ENCODE data around the gene SCNM1. TPM values are rescaled to one million over a fixed set of nuclear protein-coding genes. Genes with fewer than 3 reads are reported as not detected.
"Not testable (repeated sequence)": the region's sequence is repeated elsewhere in the genome, so short reads cannot be mapped to it uniquely, and the experiment has no call there.

Gene SCNM1
- total RNA-seq, 2 experiments from 2014 or later = 64.3 to 90.8 TPM

DNA sequence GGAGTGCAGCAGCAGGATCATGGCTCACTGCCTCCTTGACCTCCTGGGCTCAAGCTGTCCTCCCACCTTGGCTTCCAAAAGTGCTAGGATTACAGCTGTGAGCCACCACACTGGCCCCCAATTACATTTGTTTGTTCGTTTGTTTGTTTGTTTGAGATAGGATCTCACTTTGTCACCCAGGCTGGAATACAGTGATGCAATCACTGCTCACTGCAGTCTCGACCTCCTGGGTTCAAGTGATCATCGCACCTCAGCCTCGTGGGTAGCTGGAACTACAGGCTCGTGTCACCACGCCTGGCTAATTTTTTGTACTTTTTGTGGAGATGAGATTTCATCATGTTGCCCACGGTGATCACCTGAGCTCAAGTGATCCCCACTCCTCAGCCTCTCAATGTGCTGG, 26.1 kb downstream of the SCNM1 start:
- CTCF ChIA-PET = interaction anchor here (0.8 to 2.3 kb wide), 2 partner anchors 37 to 60 kb away, joined by 3 to 9 read pairs; no protein-coding TSS in a partner anchor
- intact Hi-C loops (cut with DNase I, micrococcal nuclease) = no loop called here

DNA sequence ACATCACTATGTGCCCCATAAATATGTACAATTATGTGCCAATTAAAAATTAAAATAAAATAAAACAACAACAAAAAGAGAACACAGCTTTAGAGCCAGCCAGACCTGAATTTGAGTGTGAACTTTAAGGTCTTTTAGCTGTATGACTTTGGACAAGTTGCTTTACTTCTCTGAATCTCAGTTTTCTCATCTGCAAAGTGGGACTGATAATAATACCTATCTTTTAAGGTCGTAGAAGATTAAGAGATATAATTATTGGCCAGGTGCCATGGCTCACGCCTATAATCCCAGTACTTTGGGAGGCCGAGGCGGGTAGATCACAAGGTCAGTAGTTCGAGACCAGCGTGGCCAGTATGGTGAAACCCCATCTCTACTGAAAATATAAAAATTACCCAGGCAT, 27.4 kb downstream of the SCNM1 start:
- Mint-ChIP-seq H3K27ac (no peak overlapping the region), H3K9me3 (ENCODE audit: low read depth) (no peaks in the 10 kb centered on the region), H3K4me3 (no peak overlapping the region), H3K27me3 (no peaks in the 10 kb centered on the region), H3K4me1 (peaks cover 32% of the 10 kb centered on the region), H3K36me3 (ENCODE audit: low read depth) (peaks cover under 1% of the 10 kb centered on the region)
- ChIA-PET CTCF (interaction anchor here (0.7 to 2.3 kb wide), 3 partner anchors 16 to 58 kb away, joined by 3 to 9 read pairs (median 3); no protein-coding TSS in a partner anchor), POLR2A (no interaction called here)
- ATAC-seq = no peak
- intact Hi-C loops (cut with DNase I, micrococcal nuclease) = no loop called here
- DNase-seq = no peak

More for the DNA sequence above, 26.1 kb downstream of the SCNM1 start:
- no peaks in the 10 kb centered on the region for H3K36me3 Mint-ChIP-seq (ENCODE audit: low read depth)
- ATAC-seq (no peak), DNase-seq (no peak)
- no peak overlapping the region for H3K4me3 Mint-ChIP-seq
- POLR2A ChIA-PET = no interaction called here
- H3K4me1 Mint-ChIP-seq = peaks cover 28% of the 10 kb centered on the region
- H3K27me3 Mint-ChIP-seq = no peaks in the 10 kb centered on the region
- no peaks in the 10 kb centered on the region for H3K9me3 Mint-ChIP-seq (ENCODE audit: low read depth)
- H3K27ac Mint-ChIP-seq = no peak overlapping the region

DNA sequence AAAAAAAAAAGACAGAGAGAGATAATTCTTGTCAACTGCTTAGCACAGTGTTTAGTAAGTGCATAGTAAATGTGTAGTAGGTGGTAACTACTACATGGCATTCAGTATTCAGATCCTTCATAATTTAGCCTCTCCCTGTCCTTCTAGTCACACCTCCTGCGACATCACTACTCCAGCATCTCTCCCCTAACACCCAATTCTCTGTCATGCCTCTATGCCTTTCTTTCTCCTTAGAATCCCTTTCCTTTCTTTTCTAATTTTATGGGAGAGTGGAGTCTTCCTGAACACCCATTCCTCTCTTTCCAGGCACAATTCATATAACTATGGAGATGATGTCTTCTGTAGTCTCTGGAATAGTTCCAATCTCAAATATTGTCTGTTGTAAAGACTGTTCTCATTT, 27.9 kb downstream of the SCNM1 start:
- POLR2A ChIA-PET = no interaction called here
- DNase-seq (no peak), ATAC-seq (no peak)
- CTCF ChIA-PET = interaction anchor here (0.7 to 0.9 kb wide), 2 partner anchors 18 to 57 kb away, joined by 3 to 4 read pairs; no protein-coding TSS in a partner anchor
- intact Hi-C loops (cut with DNase I, micrococcal nuclease) = no loop called here
- no peaks in the 10 kb centered on the region for H3K9me3 Mint-ChIP-seq (ENCODE audit: low read depth)
- H3K4me3 Mint-ChIP-seq = no peak overlapping the region
- peaks cover 4% of the 10 kb centered on the region for H3K36me3 Mint-ChIP-seq (ENCODE audit: low read depth)
- H3K27ac Mint-ChIP-seq = no peak overlapping the region
- H3K27me3 Mint-ChIP-seq = no peaks in the 10 kb centered on the region
- H3K4me1 Mint-ChIP-seq = peaks cover 28% of the 10 kb centered on the region

DNA sequence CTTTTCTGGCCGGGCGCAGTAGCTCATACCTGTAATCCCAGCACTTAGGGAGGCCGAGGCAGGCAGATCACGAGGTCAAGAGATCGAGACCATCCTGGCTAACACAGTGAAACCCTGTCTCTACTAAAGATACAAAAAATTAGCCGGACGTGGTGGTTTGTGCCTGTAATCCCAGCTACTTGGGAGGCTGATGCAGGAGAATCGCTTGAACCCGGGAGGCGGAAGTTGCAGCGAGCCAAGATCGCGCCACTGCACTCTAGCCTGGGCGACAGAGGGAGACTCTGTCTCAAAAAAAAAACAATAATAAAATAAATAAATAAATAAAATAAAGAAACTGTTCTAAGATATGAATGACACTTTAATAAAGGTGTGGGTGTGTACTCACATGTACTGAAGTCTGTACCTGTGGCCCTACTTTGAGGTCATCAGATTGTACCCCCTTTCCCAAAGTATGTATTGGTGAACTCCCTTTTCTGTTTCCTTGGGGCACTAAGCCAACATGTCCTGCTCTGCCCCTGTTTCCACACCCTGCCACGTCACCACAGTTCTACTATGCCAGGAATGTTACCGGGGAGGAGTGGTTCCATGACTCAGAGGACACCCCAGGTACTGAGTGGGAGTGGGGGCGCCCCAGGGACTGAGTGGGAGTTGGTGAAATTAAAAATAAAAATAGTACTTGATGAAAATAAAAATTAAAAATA, 29.1 kb downstream of the SCNM1 start:
- H3K4me3 Mint-ChIP-seq; H3K9me3 Mint-ChIP-seq (ENCODE audit: low read depth); ATAC-seq; H3K27ac Mint-ChIP-seq; POLR2A ChIA-PET; H3K27me3 Mint-ChIP-seq: not testable (repeated sequence)
- CTCF ChIA-PET = interaction anchor here (0.7 to 1.1 kb wide), 4 partner anchors 17 to 60 kb away, joined by 3 to 4 read pairs (median 3); partner anchors contain the start of gene PSMD4
- DNase-seq = peak; percentile 23
- intact Hi-C loops (cut with DNase I, micrococcal nuclease) = loop anchor here in 1 of 2 experiments (5.0 kb wide), 3 partner anchors 38 to 207 kb away; partner anchors contain the start of genes PI4KB and TNFAIP8L2
- peaks cover 16% of the 10 kb centered on the region for H3K36me3 Mint-ChIP-seq (ENCODE audit: low read depth)
- H3K4me1 Mint-ChIP-seq = peaks cover 30% of the 10 kb centered on the region

GRCh38 chr1:151196292-151196800, 30.4 kb downstream of the SCNM1 start:
- Mint-ChIP-seq H3K27ac (no peak overlapping the region), H3K27me3 (no peaks in the 10 kb centered on the region), H3K36me3 (ENCODE audit: low read depth) (peaks cover 21% of the 10 kb centered on the region), H3K4me1 (peaks cover 30% of the 10 kb centered on the region), H3K4me3 (peak overlapping the region; percentile 38), H3K9me3 (ENCODE audit: low read depth) (no peaks in the 10 kb centered on the region)
- intact Hi-C loops (cut with DNase I, micrococcal nuclease) = loop anchor here (1.0 to 5.0 kb wide), 7 partner anchors 30 to 206 kb away; partner anchors contain the start of genes PI4KB (in 2 of the 2), SCNM1 (in 1 of the 2) and TNFAIP8L2 (in 1 of the 2)
- DNase-seq = peak; percentile 76
- ChIA-PET POLR2A (no interaction called here), CTCF (interaction anchor here (0.7 to 1.1 kb wide), 3 partner anchors 16 to 58 kb away, joined by 3 read pairs; partner anchors contain the start of gene PSMD4)
- peak; percentile 36 for ATAC-seq

DNA sequence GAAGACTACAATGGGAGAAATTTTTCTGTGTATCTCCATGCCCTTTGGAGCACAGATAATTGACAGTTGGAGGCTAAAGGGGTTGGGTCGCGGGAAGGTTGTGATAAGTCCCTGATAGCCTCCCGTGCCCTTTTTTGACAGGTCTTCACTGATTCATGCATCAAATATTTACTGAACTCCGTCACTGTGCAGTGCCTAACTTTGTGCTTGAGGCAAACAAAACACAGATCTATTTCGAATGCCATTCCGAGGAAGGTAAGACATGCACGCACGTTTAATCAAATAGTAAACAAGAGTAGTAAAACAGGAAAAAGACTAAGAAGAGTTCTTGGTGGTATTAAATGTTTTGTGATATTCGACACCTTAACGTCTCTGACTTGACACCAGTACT, 31.9 kb downstream of the SCNM1 start:
- POLR2A ChIA-PET = no interaction called here
- intact Hi-C loops (cut with DNase I, micrococcal nuclease) = loop anchor here (1.0 to 5.0 kb wide), 13 partner anchors 8 to 272 kb away; partner anchors contain the start of genes PSMD4 (in 2 of the 2), RFX5 (in 2 of the 2), SCNM1 (in 2 of the 2) and VPS72 (in 2 of the 2)
- CTCF ChIA-PET = interaction anchor here (1.1 kb wide), 1 partner anchor 29 kb away, joined by 3 read pairs; no protein-coding TSS in a partner anchor
- Mint-ChIP-seq H3K27me3 (no peaks in the 10 kb centered on the region), H3K36me3 (ENCODE audit: low read depth) (peaks cover 30% of the 10 kb centered on the region), H3K27ac (peak overlapping the region; percentile 100), H3K4me1 (peaks cover 38% of the 10 kb centered on the region), H3K4me3 (peak overlapping the region; percentile 98), H3K9me3 (ENCODE audit: low read depth) (no peaks in the 10 kb centered on the region)
- ATAC-seq (no peak), DNase-seq (no peak)

DNA sequence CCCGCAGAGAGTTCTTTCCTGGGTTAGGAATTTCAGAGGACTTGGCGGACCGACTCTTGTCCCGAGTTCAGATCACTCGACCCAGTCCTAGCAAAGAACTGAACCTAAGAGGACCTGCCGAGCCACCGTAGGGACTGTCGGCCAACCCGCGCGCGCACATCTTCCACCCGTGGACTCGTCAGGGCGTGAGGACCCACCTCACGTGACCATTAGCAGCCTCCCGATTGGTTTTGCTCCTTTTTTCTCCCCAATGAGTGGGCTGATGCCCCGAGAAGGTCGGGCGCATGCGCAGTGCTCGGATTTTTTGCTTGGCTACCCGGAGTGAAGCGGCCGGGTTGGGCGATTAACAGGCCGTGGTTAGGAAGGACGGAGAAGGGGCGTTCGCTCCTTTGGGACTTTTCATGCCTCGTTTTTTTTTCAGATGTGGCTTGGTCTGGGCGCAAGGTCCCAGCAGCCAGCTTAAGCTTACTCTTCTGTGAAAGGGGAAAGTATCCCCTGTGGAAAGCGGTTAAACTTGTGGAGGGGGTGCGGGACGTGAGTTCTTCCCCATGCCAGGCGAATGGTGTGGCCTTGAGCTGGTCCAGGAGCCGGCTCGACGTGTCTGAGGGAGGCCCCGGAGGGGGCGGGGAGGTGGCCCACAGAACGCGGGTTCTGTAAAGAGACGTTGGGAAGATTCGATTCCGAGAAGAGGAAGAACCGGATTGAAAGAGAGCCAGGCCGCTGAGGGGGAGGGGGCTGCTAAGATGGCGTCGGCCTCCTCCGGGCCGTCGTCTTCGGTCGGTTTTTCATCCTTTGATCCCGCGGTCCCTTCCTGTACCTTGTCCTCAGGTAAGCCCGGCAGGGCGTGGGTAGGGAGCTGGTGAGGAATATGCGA, 32.5 kb downstream of the SCNM1 start, which contains the start of gene PIP5K1A:
TSS of gene PIP5K1A (plus strand) at position 299 of the 874 bp plus-strand sequence. CDS start at position 744, 445 bp downstream.
- peaks cover 38% of the 10 kb centered on the region for H3K4me1 Mint-ChIP-seq
- CTCF ChIA-PET = interaction anchor here (0.6 to 1.3 kb wide), 3 partner anchors 37 to 629 kb away, joined by 3 to 5 read pairs (median 3); partner anchors contain the start of gene TNFAIP8L2
- H3K9me3 Mint-ChIP-seq (ENCODE audit: low read depth) = no peaks in the 10 kb centered on the region
- intact Hi-C loops (cut with DNase I, micrococcal nuclease) = loop anchor here (1.0 to 5.0 kb wide), 12 partner anchors 8 to 272 kb away; partner anchors contain the start of genes PSMD4 (in 2 of the 2), RFX5 (in 2 of the 2), VPS72 (in 2 of the 2) and GABPB2 (in 1 of the 2)
- DNase-seq (peak; percentile 100), ATAC-seq (peak; percentile 90)
- H3K4me3 Mint-ChIP-seq = peak within 1 kb of the TSS; percentile 98
- H3K36me3 Mint-ChIP-seq (ENCODE audit: low read depth) = peaks cover 30% of the 10 kb centered on the region
- POLR2A ChIA-PET = interaction anchor here (0.7 to 1.3 kb wide), 2 partner anchors 9 to 147 kb away, joined by 4 to 7 read pairs; partner anchors contain the start of gene VPS72
- H3K27ac Mint-ChIP-seq = peak within 1 kb of the TSS; percentile 100
- no peaks in the 10 kb centered on the region for H3K27me3 Mint-ChIP-seq

DNA sequence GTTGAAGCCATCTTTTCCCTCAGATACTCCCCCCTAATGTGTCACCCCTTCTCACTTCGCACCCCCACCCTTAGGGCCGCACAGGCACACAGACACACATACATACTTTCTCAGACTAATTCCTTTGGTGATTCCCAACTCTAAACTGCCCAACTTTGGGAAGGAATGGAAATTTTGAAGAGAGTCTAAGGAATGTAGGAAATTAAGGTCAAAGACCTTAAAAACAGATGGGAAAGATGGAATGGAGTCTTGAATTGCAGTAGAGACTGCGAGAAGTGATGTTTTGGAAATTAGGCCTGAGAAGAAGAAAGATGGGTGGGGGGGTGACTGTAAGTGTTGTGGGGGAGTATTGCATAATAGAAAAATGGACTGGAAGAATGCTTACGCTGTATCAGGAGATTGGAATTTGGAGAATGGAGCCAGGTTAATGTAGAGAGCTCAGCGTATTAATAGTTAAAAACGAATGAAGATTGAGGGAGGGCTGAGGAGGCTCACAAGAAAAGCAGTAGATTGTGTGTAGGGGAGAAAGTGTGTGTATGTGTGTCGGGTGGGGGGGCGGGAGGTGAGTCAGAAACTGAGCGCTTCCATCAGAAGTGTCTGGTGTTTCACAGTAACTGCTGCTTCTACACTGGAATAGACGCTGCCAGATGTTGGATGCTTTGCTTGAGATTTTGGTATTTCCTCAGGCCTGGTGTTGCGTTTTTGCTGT, 34.1 kb downstream of the SCNM1 start:
- H3K4me1 Mint-ChIP-seq = peaks cover 41% of the 10 kb centered on the region
- H3K27me3 Mint-ChIP-seq = no peaks in the 10 kb centered on the region
- POLR2A ChIA-PET = interaction anchor here (1.0 to 1.3 kb wide), 3 partner anchors 10 to 52 kb away, joined by 3 to 7 read pairs (median 3); partner anchors contain the start of gene VPS72
- DNase-seq (peak; percentile 51), ATAC-seq (peak; percentile 28)
- CTCF ChIA-PET = interaction anchor here (0.7 to 2.3 kb wide), 6 partner anchors 43 to 433 kb away, joined by 3 to 10 read pairs (median 3); partner anchors contain the start of gene TNFAIP8L2
- H3K9me3 Mint-ChIP-seq (ENCODE audit: low read depth) = no peaks in the 10 kb centered on the region
- H3K36me3 Mint-ChIP-seq (ENCODE audit: low read depth) = peaks cover 34% of the 10 kb centered on the region
- intact Hi-C loops (cut with DNase I, micrococcal nuclease) = loop anchor here (2.0 to 5.0 kb wide), 6 partner anchors 43 to 202 kb away; partner anchors contain the start of genes RFX5 (in 2 of the 2), GABPB2 (in 1 of the 2), PI4KB (in 1 of the 2) and PRUNE1 (in 1 of the 2)
- peak overlapping the region; percentile 100 for H3K27ac Mint-ChIP-seq
- peak overlapping the region; percentile 98 for H3K4me3 Mint-ChIP-seq

DNA sequence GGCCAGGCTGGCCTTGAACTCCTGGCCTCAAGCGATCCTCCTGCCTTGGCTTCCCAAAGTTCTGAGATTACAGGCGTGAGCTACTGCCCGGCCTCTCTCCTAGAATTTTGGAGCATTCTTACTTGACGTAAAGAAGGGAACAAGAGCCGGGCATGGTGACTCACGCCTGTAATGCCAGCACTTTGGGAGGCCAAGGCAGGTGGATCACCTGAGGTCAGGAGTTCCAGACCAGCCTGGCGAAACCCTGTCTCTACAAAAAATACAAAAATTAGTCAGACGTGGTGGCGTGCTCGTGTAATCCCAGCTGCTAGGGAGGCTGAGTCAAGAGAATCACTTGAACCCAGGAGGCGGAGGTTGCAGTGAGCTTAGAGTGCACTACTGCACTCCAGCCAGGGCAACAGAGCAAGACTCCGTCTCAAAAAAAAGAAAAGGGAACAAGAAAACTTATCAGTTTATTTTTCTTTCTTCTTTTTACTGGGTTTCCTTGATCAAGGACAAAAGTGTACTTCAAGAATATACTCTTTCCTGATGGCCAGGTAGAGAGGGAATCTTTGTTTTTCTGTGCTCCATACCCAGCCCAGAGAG, 39.5 kb downstream of the SCNM1 start:
- intact Hi-C loops (cut with DNase I, micrococcal nuclease); ATAC-seq; H3K9me3 Mint-ChIP-seq (ENCODE audit: low read depth); POLR2A ChIA-PET; H3K27ac Mint-ChIP-seq; H3K27me3 Mint-ChIP-seq; H3K4me3 Mint-ChIP-seq; DNase-seq: not testable (repeated sequence)
- Mint-ChIP-seq H3K36me3 (ENCODE audit: low read depth) (peaks cover 36% of the 10 kb centered on the region), H3K4me1 (peaks cover 27% of the 10 kb centered on the region)
- CTCF ChIA-PET = interaction anchor here (0.6 to 1.0 kb wide), 4 partner anchors 14 to 814 kb away, joined by 3 read pairs; partner anchors contain the start of gene VPS72

GRCh38 chr1:151210830-151211229, 44.9 kb downstream of the SCNM1 start:
- Mint-ChIP-seq H3K27me3 (no peaks in the 10 kb centered on the region), H3K4me3 (no peak overlapping the region), H3K4me1 (peaks cover 36% of the 10 kb centered on the region), H3K27ac (peak overlapping the region; percentile 12), H3K9me3 (ENCODE audit: low read depth) (no peaks in the 10 kb centered on the region), H3K36me3 (ENCODE audit: low read depth) (peaks cover 42% of the 10 kb centered on the region)
- intact Hi-C loops (cut with DNase I, micrococcal nuclease) = no loop called here
- ChIA-PET POLR2A (no interaction called here), CTCF (interaction anchor here (0.6 to 1.8 kb wide), 3 partner anchors 10 to 331 kb away, joined by 3 to 10 read pairs (median 3); no protein-coding TSS in a partner anchor)
- DNase-seq (no peak), ATAC-seq (peak; percentile 48)

Measured in activated CD4-positive, alpha-beta T cell treated with anti-CD3 and anti-CD28 coated beads for 36 hours (primary cell).